Measurements from ENCODE around the gene AURKB.

The AURKB gene

GRCh38 chr17:8159459-8160223, 50.7 kb downstream of the AURKB start:
- H3K9me3 ChIP-seq (ENCODE audit: control insufficient read depth in 2 of 2, low read length in 2 of 2) = no peaks in the 10 kb centered on the region
- H3K27me3 ChIP-seq (ENCODE audit: control insufficient read depth in 1 of 2, insufficient read depth in 2 of 2, low read length in 2 of 2) = no peaks in the 10 kb centered on the region
- peaks cover 55% of the 10 kb centered on the region for H3K4me1 ChIP-seq (ENCODE audit: control insufficient read depth, insufficient read depth, low read length)
- no peak overlapping the region for H3K4me3 ChIP-seq (ENCODE audit: low read length in 2 of 2)
- H3K27ac ChIP-seq (ENCODE audit: low read length) = peak overlapping the region; percentile 49
- H3K9ac ChIP-seq (ENCODE audit: low read length in 2 of 2) = no peak overlapping the region
- peaks cover 13 to 20% of the 10 kb centered on the region in 2 donors for H3K36me3 ChIP-seq (ENCODE audit: control insufficient read depth in 2 of 2, insufficient read depth in 2 of 2, low read length in 2 of 2)

GRCh38 chr17:8159032-8159400, 51.4 kb downstream of the AURKB start:
- H3K9ac ChIP-seq (ENCODE audit: low read length in 2 of 2) = no peak overlapping the region
- H3K9me3 ChIP-seq (ENCODE audit: control insufficient read depth in 2 of 2, low read length in 2 of 2) = no peaks in the 10 kb centered on the region
- H3K4me3 ChIP-seq (ENCODE audit: low read length in 2 of 2) = no peak overlapping the region
- H3K4me1 ChIP-seq (ENCODE audit: control insufficient read depth, insufficient read depth, low read length) = peaks cover 50% of the 10 kb centered on the region
- H3K27ac ChIP-seq (ENCODE audit: low read length) = peak overlapping the region; percentile 81
- no peaks in the 10 kb centered on the region for H3K27me3 ChIP-seq (ENCODE audit: control insufficient read depth in 1 of 2, insufficient read depth in 2 of 2, low read length in 2 of 2)
- H3K36me3 ChIP-seq (ENCODE audit: control insufficient read depth in 2 of 2, insufficient read depth in 2 of 2, low read length in 2 of 2) = peaks cover 13 to 20% of the 10 kb centered on the region in 2 donors

GRCh38 chr17:8158267-8159031, 51.9 kb downstream of the AURKB start:
- peaks cover 13 to 20% of the 10 kb centered on the region in 2 donors for H3K36me3 ChIP-seq (ENCODE audit: control insufficient read depth in 2 of 2, insufficient read depth in 2 of 2, low read length in 2 of 2)
- H3K4me1 ChIP-seq (ENCODE audit: control insufficient read depth, insufficient read depth, low read length) = peaks cover 49% of the 10 kb centered on the region
- peak overlapping the region in 1 of 2 donors; percentile 58 for H3K9ac ChIP-seq (ENCODE audit: low read length in 2 of 2)
- no peaks in the 10 kb centered on the region for H3K9me3 ChIP-seq (ENCODE audit: control insufficient read depth in 2 of 2, low read length in 2 of 2)
- peak overlapping the region; percentile 81 for H3K27ac ChIP-seq (ENCODE audit: low read length)
- H3K27me3 ChIP-seq (ENCODE audit: control insufficient read depth in 1 of 2, insufficient read depth in 2 of 2, low read length in 2 of 2) = no peaks in the 10 kb centered on the region
- H3K4me3 ChIP-seq (ENCODE audit: low read length in 2 of 2) = peak overlapping the region in 1 of 2 donors; percentile 55

GRCh38 chr17:8156246-8156992, 54.0 kb downstream of the AURKB start:
- Histone ChIP-seq H3K27me3 (ENCODE audit: control insufficient read depth in 1 of 2, insufficient read depth in 2 of 2, low read length in 2 of 2) (no peaks in the 10 kb centered on the region), H3K4me1 (ENCODE audit: control insufficient read depth, insufficient read depth, low read length) (peaks cover 53% of the 10 kb centered on the region), H3K4me3 (ENCODE audit: low read length in 2 of 2) (peak overlapping the region; percentile 96), H3K27ac (ENCODE audit: low read length) (peak overlapping the region; percentile 100), H3K9me3 (ENCODE audit: control insufficient read depth in 2 of 2, low read length in 2 of 2) (no peaks in the 10 kb centered on the region), H3K9ac (ENCODE audit: low read length in 2 of 2) (peak overlapping the region; percentile 100), H3K36me3 (ENCODE audit: control insufficient read depth in 2 of 2, insufficient read depth in 2 of 2, low read length in 2 of 2) (peaks cover 13 to 21% of the 10 kb centered on the region in 2 donors)

- H3K9me3 ChIP-seq (ENCODE audit: control insufficient read depth in 2 of 2, low read length in 2 of 2) = no peaks in the 10 kb centered on the region
- H3K4me3 ChIP-seq (ENCODE audit: low read length in 2 of 2) = peak overlapping the region; percentile 96
- no peaks in the 10 kb centered on the region for H3K27me3 ChIP-seq (ENCODE audit: control insufficient read depth in 1 of 2, insufficient read depth in 2 of 2, low read length in 2 of 2)
- peak overlapping the region; percentile 100 for H3K9ac ChIP-seq (ENCODE audit: low read length in 2 of 2)
- H3K4me1 ChIP-seq (ENCODE audit: control insufficient read depth, insufficient read depth, low read length) = peaks cover 51% of the 10 kb centered on the region
- H3K27ac ChIP-seq (ENCODE audit: low read length) = peak overlapping the region; percentile 100
- peaks cover 12 to 16% of the 10 kb centered on the region in 2 donors for H3K36me3 ChIP-seq (ENCODE audit: control insufficient read depth in 2 of 2, insufficient read depth in 2 of 2, low read length in 2 of 2)
Measured at GRCh38 chr17:8155996-8156245, 54.5 kb downstream of the AURKB start.

GRCh38 chr17:8155231-8155995, 55.0 kb downstream of the AURKB start:
- peak overlapping the region; percentile 96 for H3K4me3 ChIP-seq (ENCODE audit: low read length in 2 of 2)
- H3K4me1 ChIP-seq (ENCODE audit: control insufficient read depth, insufficient read depth, low read length) = peaks cover 51% of the 10 kb centered on the region
- no peaks in the 10 kb centered on the region for H3K9me3 ChIP-seq (ENCODE audit: control insufficient read depth in 2 of 2, low read length in 2 of 2)
- peak overlapping the region; percentile 100 for H3K27ac ChIP-seq (ENCODE audit: low read length)
- no peaks in the 10 kb centered on the region for H3K27me3 ChIP-seq (ENCODE audit: control insufficient read depth in 1 of 2, insufficient read depth in 2 of 2, low read length in 2 of 2)
- peaks cover 13 to 17% of the 10 kb centered on the region in 2 donors for H3K36me3 ChIP-seq (ENCODE audit: control insufficient read depth in 2 of 2, insufficient read depth in 2 of 2, low read length in 2 of 2)
- peak overlapping the region; percentile 100 for H3K9ac ChIP-seq (ENCODE audit: low read length in 2 of 2)

All from stomach smooth muscle (tissue), 2 donors.